AG10803 (cell line): ENCODE measurements around the gene COL15A1.

Source experiments
- DNase-seq: peaks from one replicate; pipeline ENCODE4 v3.0.0; 2010; ENCODE audit warnings: low read depth
- H3K4me3 ChIP-seq: 2 replicates; pipeline ENCODE4 v1.5.1; 2011; ENCODE audit warnings: mild to moderate bottlenecking, low read length, control low read depth
- TF ChIP-seq, protein P1 (sequence below): conservative IDR thresholded peaks from 2 replicates; pipeline ENCODE4 v1.5.1; 2011; ENCODE audit warnings: mild to moderate bottlenecking, low read length, control low read depth, inconsistent platforms

COL15A1 gene

DNA sequence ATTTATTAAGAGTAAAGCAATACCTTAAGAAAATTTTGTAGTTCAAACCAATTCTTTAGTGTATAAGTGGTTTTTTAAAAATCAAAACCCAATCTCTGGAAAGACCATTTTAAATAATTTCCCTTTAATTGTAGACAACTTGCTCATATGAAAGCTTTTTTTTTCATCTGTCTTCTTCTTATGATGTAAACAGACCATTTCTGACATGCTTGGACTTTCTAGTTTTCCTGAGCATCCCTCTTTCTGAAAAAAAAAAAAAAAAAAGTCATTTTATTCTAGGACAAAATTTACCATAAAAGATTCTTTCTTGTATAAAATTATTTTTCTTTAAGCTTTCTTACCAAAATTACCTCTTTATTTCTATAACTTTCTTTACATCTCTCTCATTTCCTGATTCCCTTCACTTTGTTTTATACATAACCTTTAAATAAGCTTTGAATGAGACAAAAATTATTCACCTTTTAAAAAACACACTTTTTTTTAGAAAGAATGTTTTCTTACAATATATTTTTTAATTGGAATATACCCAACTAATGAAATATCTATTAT is 67.5 kb downstream of the COL15A1 start:
- no peak for DNase-seq
- H3K4me3 ChIP-seq, result no peak overlapping the region
- TF ChIP-seq, protein P1, sequence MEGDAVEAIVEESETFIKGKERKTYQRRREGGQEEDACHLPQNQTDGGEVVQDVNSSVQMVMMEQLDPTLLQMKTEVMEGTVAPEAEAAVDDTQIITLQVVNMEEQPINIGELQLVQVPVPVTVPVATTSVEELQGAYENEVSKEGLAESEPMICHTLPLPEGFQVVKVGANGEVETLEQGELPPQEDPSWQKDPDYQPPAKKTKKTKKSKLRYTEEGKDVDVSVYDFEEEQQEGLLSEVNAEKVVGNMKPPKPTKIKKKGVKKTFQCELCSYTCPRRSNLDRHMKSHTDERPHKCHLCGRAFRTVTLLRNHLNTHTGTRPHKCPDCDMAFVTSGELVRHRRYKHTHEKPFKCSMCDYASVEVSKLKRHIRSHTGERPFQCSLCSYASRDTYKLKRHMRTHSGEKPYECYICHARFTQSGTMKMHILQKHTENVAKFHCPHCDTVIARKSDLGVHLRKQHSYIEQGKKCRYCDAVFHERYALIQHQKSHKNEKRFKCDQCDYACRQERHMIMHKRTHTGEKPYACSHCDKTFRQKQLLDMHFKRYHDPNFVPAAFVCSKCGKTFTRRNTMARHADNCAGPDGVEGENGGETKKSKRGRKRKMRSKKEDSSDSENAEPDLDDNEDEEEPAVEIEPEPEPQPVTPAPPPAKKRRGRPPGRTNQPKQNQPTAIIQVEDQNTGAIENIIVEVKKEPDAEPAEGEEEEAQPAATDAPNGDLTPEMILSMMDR, result no peak

DNA sequence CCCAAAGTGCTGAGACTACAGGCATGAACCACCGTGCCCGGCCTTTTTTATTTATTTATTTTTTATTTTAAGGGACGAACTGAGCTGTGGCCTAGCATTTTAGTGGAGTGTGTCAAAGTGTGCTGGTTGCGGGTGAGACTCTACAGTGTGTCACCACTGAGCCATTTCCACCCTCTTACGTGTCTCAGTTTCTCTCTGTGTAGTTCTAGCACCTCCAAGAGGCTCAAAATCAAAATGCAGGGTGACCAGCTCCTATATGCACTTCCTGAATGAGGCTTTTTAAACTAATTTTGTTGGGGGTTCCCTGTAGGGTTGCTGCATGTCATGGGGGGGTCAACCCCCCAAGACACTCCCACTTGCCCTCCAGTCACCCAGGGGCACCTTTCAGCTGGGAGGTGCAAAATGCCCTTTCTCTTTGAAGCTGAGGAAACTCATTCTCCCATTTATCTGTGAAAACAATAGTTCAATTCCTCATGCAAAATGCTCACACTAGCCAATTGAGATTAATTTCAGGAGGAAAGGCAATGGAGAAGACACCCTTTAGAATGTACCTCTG is 69.3 kb downstream of the COL15A1 start:
- TF ChIP-seq, protein P1, result no peak
- H3K4me3 ChIP-seq, result no peak overlapping the region
- no peak for DNase-seq

DNA sequence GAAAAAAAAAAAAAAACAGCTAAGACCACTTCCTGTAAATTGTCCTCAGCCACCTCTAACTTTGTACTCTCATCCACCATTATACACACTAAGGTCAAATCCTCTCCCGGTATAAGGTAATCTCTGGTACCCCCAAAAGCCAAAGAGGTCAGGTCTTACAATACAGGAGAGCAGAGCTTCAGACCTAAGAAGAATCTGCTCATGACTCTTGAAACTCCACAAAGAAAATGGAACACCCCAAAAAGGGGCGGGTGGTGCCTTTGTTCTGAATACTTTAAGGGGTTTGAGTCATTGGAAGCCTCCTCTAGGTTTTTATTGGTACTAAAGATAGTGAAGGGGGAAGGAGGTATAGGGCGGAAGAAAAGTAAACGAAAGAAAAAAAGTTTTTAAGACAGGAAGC is 69.8 kb downstream of the COL15A1 start:
- no peak for DNase-seq
- TF ChIP-seq, protein P1, result no peak
- H3K4me3 ChIP-seq, result no peak overlapping the region

DNA sequence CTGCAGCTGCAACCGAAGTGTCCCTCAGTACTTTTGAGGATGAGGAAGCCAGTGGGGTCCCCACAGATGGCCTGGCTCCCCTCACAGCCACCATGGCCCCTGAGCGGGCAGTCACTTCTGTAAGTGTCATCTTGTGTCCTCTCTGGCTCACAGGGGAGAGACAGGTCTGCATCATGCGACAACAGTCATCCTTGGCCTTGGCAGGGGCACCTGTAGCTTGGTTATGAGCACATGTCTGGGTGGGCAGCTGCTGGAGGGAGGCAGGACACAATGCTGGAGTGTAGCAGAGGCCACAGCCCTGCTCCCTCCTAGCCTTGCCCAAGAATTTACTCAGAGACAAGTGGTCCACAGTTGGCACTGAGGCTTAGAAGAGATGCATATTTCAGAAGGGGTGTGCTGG is 71.7 kb downstream of the COL15A1 start:
- TF ChIP-seq, protein P1, result no peak
- DNase-seq, result no peak
- no peak overlapping the region for H3K4me3 ChIP-seq

DNA sequence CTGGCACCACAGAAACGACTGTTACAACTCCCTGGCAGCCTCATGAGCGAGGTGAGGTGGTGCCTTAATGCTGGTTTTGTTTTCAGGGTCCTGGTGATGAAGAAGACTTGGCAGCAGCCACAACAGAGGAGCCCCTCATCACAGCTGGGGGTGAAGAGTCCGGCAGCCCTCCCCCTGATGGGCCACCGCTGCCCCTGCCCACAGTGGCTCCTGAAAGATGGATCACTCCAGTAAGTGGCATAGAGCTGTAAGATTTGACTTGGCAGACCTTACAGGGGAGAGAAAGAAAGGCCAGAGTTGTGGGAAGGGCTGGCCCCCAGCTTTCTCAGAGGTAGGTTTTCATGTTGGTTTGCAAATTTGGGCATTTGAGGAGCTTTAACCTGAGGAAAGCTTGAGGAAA is 72.2 kb downstream of the COL15A1 start:
- no peak for DNase-seq
- no peak overlapping the region for H3K4me3 ChIP-seq
- TF ChIP-seq, protein P1, result no peak

DNA sequence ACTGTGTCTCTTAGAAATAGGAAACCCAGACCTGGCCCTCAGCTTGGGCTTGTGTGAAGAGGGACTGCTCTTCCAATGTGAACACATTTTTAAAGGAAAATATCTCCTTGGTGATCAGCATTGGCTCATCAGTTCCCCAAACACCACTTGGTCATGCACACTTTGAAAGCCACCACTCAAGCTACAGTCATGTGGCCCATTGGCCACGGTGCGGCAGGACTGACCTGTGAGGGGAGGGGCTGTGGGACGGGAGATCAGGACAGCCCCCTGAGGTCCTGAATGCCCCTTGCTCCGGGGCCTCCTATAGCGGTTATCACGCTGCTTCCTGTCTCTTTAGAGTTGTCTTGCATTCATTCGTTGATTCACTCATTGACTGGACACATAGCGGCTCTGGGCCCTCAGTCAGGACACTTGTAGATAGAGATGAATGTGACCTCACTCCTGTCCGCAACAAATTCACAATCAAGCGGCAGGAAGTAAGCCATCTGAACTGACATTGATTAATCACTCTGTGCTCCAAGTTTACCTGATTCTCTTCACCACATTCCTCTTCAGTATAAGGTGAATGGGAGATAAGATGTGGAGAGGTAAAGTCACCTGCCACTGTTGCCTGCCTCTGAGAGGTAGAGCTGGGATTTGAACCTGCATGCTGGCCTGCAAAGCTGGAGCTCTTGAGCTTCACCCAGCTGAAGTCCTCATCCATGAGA is 73.1 kb downstream of the COL15A1 start:
- TF ChIP-seq, protein P1, result no peak
- no peak for DNase-seq
- no peak overlapping the region for H3K4me3 ChIP-seq

DNA sequence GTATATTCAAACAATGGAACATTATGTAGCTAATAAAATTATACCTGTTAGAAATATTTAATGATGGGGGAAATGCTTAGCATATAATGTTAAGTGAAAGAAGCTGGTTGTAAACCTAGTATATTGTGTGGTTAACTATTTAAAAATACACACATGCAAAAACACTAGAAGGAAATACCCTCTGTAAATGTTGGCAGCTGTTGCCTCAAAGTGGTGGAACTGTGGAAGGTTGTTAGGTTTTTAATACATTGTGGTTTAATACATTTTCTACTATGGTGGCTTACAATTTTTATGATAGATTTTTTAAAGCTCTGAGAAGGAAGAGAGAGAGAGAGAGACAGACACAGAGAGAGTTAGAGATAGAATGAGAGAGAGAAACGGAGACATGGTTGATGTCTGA is 74.9 kb downstream of the COL15A1 start:
- TF ChIP-seq, protein P1, result no peak
- no peak for DNase-seq
- H3K4me3 ChIP-seq, result no peak overlapping the region
